ENCODE data around the gene BTNL9.

DNA sequence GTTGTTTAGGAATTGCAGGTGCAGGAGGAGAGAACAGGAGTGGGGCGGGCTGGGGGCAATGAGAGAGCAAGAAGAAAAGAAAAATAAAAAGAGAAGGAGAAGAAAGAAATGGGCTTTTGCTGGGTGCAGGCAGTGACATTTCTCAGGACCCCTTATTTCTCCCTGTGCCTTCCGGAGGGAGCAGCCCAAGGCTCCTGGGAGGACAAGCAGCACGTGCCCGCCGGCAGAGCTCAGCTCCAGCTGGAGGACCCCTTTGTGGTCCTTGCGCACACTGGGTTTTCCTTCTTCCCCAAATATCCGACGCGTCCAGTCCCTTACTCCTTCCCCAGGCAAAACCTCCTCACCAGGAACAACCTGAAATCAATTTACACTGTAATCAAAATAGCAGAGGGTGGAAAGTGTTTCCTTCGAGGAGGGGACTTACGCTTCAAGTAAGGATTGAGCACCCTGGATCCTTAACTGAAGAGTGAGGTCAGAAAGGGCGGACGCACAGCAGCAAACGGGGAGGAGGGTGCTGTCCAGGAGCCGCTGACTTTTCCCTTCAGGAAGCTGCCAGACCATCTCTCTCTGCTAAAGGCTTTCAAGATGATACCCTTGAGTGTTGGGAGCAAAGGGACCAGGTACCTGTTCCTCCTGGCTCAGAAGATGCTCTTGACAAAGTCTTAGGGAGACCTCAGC lies 2.1 kb downstream of the BTNL9 start:
- TF ChIP-seq, protein P1, sequence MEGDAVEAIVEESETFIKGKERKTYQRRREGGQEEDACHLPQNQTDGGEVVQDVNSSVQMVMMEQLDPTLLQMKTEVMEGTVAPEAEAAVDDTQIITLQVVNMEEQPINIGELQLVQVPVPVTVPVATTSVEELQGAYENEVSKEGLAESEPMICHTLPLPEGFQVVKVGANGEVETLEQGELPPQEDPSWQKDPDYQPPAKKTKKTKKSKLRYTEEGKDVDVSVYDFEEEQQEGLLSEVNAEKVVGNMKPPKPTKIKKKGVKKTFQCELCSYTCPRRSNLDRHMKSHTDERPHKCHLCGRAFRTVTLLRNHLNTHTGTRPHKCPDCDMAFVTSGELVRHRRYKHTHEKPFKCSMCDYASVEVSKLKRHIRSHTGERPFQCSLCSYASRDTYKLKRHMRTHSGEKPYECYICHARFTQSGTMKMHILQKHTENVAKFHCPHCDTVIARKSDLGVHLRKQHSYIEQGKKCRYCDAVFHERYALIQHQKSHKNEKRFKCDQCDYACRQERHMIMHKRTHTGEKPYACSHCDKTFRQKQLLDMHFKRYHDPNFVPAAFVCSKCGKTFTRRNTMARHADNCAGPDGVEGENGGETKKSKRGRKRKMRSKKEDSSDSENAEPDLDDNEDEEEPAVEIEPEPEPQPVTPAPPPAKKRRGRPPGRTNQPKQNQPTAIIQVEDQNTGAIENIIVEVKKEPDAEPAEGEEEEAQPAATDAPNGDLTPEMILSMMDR (IDR thresholded peaks at IDR 0.05), result no peak
- TF ChIP-seq TCF7L2 (IDR thresholded peaks at IDR 0.05; ENCODE audit: low read depth, low read length), result no peak
